Measurements from ENCODE around the gene UBA7. TPM values are rescaled to one million over a fixed set of nuclear protein-coding genes. Genes with fewer than 3 reads are reported as not detected.

Gene UBA7
- total and polyA plus RNA-seq, 2 donors (not counting 3 experiments of a cell fraction or from before 2014, with no cell fraction given) = 57.4 to 80.7 TPM

DNA sequence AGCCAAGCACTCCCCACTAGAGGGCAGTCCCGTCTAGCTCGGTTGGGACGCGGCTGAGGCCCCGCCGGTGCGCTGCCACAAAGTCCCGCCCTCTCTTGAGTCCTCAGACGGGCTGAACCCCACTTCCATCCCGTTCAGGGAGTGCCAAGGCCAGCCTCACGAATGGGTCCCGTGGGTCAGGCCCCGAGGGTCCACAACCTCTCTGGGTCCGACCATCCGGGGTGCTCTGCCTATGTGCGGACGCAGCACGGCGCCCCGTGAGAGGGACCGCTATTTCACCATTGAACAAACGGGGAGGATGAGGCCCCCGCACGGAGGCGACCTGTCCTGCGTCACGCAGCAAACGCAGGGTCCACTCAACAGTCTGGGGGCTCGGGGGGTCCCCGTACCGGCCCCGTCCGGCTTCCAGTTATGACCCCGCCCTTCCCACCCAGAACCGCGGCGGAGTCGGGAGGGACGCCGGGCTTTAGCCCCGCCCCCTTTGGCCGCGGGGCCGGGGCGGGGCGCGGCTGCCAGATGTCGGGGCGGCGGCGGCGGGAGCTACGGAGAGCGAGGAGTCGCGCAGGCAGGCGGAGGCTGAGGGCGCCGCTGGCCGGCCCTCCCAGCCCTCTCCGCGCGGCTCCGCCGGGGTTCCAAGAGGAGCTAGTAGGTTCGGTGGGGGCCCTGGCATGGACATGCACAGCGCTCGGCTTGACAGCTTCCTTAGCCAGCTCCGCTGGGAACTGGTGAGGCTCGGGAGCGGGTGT lies 10.9 kb downstream of the UBA7 start, which contains the start of gene INKA1:
Gene INKA1 (plus strand): TSS at position 543 of the 746 bp plus-strand sequence. CDS start 132 bp downstream, at position 675.
- no peaks in the 10 kb centered on the region for H4K20me1 ChIP-seq (replicated peaks; ENCODE audit: control insufficient read depth, extremely low read depth, insufficient read depth, low read length)
- peak within 1 kb of the TSS; percentile 64 for H3K9ac ChIP-seq (replicated peaks; ENCODE audit: extremely low read depth, insufficient read depth, low read length)
- H3K9me3 ChIP-seq (replicated peaks; ENCODE audit: control insufficient read depth, insufficient read depth, low read length) = no peaks in the 10 kb centered on the region
- H3K36me3 ChIP-seq (ENCODE audit: control insufficient read depth in 2 of 2, extremely low read depth in 1 of 2, insufficient read depth in 2 of 2, low read length in 2 of 2) = peaks cover 0 to 2% of the 10 kb centered on the region in 2 experiments
- ChIA-PET POLR2A (interaction anchor here (0.5 to 1.8 kb wide), 4 partner anchors 10 to 131 kb away, joined by 3 to 15 read pairs (median 8); partner anchors contain the start of gene UBA7), CTCF (interaction anchor here (0.6 to 12.4 kb wide), 26 partner anchors 10 to 263 kb away, joined by 3 to 545 read pairs (median 6); partner anchors contain the start of genes AMIGO3, IP6K1, MON1A and RBM6)
- peaks cover 39% of the 10 kb centered on the region for H3K4me1 ChIP-seq (ENCODE audit: control insufficient read depth, extremely low read depth, insufficient read depth, low read length)
- no peaks in the 10 kb centered on the region for H3K9me1 ChIP-seq (replicated peaks; ENCODE audit: control insufficient read depth, extremely low read depth, insufficient read depth, low read length)
- peak within 1 kb of the TSS; percentile 99 for H2AFZ ChIP-seq (ENCODE audit: low read depth, low read length)
- no TSS peak for BruUV-seq (replicated peaks)
- H3K27ac ChIP-seq (ENCODE audit: insufficient read depth, low read depth, low read length) = peak within 1 kb of the TSS; percentile 56
- intact Hi-C loops (cut with micrococcal nuclease) = loop anchor here (1.0 to 5.0 kb wide), 7 partner anchors 17 to 284 kb away; partner anchors contain the start of genes AMIGO3, IP6K1 and RBM5
- no peaks in the 10 kb centered on the region for H3K79me2 ChIP-seq (ENCODE audit: control insufficient read depth, insufficient read depth, low read length)
- TF ChIP-seq, protein P1, sequence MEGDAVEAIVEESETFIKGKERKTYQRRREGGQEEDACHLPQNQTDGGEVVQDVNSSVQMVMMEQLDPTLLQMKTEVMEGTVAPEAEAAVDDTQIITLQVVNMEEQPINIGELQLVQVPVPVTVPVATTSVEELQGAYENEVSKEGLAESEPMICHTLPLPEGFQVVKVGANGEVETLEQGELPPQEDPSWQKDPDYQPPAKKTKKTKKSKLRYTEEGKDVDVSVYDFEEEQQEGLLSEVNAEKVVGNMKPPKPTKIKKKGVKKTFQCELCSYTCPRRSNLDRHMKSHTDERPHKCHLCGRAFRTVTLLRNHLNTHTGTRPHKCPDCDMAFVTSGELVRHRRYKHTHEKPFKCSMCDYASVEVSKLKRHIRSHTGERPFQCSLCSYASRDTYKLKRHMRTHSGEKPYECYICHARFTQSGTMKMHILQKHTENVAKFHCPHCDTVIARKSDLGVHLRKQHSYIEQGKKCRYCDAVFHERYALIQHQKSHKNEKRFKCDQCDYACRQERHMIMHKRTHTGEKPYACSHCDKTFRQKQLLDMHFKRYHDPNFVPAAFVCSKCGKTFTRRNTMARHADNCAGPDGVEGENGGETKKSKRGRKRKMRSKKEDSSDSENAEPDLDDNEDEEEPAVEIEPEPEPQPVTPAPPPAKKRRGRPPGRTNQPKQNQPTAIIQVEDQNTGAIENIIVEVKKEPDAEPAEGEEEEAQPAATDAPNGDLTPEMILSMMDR (IDR thresholded peaks at IDR 0.05; ENCODE audit: extremely low read depth in 1 of 2, insufficient read depth in 1 of 2, low read depth in 1 of 2, low read length in 2 of 2) = peak; percentile 86 to 95
- TF ChIP-seq JUN (IDR thresholded peaks at IDR 0.05; ENCODE audit: borderline replicate concordance, insufficient read depth, insufficient read length, low read depth) = no peak
- TF ChIP-seq, protein P2, sequence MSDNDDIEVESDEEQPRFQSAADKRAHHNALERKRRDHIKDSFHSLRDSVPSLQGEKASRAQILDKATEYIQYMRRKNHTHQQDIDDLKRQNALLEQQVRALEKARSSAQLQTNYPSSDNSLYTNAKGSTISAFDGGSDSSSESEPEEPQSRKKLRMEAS (IDR thresholded peaks at IDR 0.05; ENCODE audit: insufficient read depth, insufficient read length) = no peak
- TF ChIP-seq POLR2AphosphoS5 (IDR thresholded peaks at IDR 0.05; ENCODE audit: insufficient read depth, low read depth, low read length) = peak; percentile 64
- no peak for TF ChIP-seq FOS (IDR thresholded peaks at IDR 0.05; ENCODE audit: borderline replicate concordance, insufficient read depth, low read length)
- no peak for TF ChIP-seq EZH2 (IDR thresholded peaks at IDR 0.05; ENCODE audit: borderline replicate concordance, low read depth, low read length, severe bottlenecking)
- no peak for TF ChIP-seq GATA2 (IDR thresholded peaks at IDR 0.05; ENCODE audit: insufficient read depth, insufficient read length, low read depth, low read length)
- no peak for TF ChIP-seq MYC (IDR thresholded peaks at IDR 0.05; ENCODE audit: low read depth, low read length)
- peak; percentile 51 for TF ChIP-seq POLR2A (IDR thresholded peaks at IDR 0.05; ENCODE audit: low read depth, low read length)
- FAIRE-seq (peak; percentile 38), DNase-seq (ENCODE audit: low read depth, low spot score) (peak; percentile 87)
- peak within 1 kb of the TSS; percentile 68 to 86 (median 76) for H3K4me3 ChIP-seq (replicated peaks in 1 of 3; ENCODE audit: insufficient read depth in 1 of 3, low read depth in 1 of 3, low read length in 3 of 3)
- H3K4me2 ChIP-seq (ENCODE audit: insufficient read depth, low read length) = peak within 1 kb of the TSS; percentile 83
- dilution Hi-C loops (cut with MboI; ENCODE audit: extremely low pct_ligation_motif_present, low sequenced_read_pairs) = no loop called here
- no peaks in the 10 kb centered on the region for H3K27me3 ChIP-seq (ENCODE audit: control insufficient read depth in 2 of 2, insufficient read depth in 2 of 2, low read length in 2 of 2)
